ENCODE results near the gene ITGAL. TPM values are rescaled to one million over a fixed set of nuclear protein-coding genes. Genes with fewer than 3 reads are reported as not detected.

ITGAL gene
- total and polyA plus RNA-seq, 4 donors, result 4.3 to 11.8 (median 6.9) TPM

DNA sequence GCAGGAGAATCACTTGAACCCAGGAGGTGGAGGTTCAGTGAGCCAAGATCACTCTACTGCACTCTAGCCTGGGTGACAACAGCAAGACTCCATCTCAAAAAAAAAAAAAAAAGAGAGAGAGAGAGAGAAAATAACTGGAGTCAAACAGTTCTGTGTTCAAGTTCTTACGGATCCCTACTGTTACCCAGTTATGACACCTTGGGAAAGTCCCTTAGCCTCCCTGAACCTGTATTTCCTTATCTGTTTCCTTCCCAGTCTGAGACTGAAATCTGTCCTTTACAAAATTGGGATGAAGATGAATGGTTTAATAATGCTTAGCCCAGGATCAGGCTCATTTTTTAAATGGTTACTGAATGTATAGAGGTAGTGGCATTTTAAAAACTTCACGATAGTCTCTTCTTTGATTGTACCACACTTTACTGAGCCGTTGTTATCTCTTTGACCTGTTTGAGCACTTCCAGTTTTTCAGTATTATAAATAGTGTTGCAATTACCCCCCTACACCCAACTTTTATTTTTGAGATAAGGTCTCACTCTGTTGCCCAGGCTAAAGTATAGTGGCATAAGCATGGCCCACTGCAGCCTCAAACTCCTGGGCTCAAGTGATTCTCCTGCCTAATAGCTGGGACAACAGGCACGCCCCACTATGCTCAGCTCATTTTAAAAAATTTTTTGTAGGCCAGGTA is 36.7 kb downstream of the ITGAL start:
- 66% methylated on average over 4 of the region's 4 CpGs for WGBS
- Histone ChIP-seq H3K9me3 (ENCODE audit: control insufficient read depth in 4 of 4, low read length in 3 of 4) (no peaks in the 10 kb centered on the region), H3K36me3 (ENCODE audit: control insufficient read depth in 4 of 4, insufficient read depth in 3 of 4, low read depth in 1 of 4, low read length in 3 of 4) (peaks cover 0 to 32% (median 27%) of the 10 kb centered on the region in 4 donors), H3K4me1 (ENCODE audit: control insufficient read depth in 4 of 4, insufficient read depth in 4 of 4, low read length in 3 of 4) (no peaks in the 10 kb centered on the region), H3K9ac (ENCODE audit: low read depth in 1 of 2, low read length in 2 of 2) (no peak overlapping the region), H3K4me3 (ENCODE audit: low read depth in 1 of 3, low read length in 3 of 3) (no peak overlapping the region), H3K27me3 (ENCODE audit: control insufficient read depth in 4 of 4, insufficient read depth in 4 of 4, low read length in 3 of 4) (no peaks in the 10 kb centered on the region), H3K27ac (ENCODE audit: low read depth in 1 of 2, low read length in 2 of 2) (no peak overlapping the region)
- DNase-seq (ENCODE audit: low spot score), result no peak
- TF ChIP-seq EGR1 (IDR thresholded peaks at IDR 0.05; ENCODE audit: low read depth in 2 of 2), result no peak
- TF ChIP-seq YY1 (IDR thresholded peaks at IDR 0.05), result no peak
- TF ChIP-seq RXRA (IDR thresholded peaks at IDR 0.05), result no peak
- TF ChIP-seq, protein P1, sequence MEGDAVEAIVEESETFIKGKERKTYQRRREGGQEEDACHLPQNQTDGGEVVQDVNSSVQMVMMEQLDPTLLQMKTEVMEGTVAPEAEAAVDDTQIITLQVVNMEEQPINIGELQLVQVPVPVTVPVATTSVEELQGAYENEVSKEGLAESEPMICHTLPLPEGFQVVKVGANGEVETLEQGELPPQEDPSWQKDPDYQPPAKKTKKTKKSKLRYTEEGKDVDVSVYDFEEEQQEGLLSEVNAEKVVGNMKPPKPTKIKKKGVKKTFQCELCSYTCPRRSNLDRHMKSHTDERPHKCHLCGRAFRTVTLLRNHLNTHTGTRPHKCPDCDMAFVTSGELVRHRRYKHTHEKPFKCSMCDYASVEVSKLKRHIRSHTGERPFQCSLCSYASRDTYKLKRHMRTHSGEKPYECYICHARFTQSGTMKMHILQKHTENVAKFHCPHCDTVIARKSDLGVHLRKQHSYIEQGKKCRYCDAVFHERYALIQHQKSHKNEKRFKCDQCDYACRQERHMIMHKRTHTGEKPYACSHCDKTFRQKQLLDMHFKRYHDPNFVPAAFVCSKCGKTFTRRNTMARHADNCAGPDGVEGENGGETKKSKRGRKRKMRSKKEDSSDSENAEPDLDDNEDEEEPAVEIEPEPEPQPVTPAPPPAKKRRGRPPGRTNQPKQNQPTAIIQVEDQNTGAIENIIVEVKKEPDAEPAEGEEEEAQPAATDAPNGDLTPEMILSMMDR (IDR thresholded peaks at IDR 0.05; ENCODE audit: low read depth, low read length, missing input control), result no peak
- no peak for TF ChIP-seq HNF4A (conservative IDR thresholded peaks at IDR 0.05)
- TF ChIP-seq FOXA2 (IDR thresholded peaks at IDR 0.05), result no peak
- TF ChIP-seq, protein P2, sequence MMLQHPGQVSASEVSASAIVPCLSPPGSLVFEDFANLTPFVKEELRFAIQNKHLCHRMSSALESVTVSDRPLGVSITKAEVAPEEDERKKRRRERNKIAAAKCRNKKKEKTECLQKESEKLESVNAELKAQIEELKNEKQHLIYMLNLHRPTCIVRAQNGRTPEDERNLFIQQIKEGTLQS (IDR thresholded peaks at IDR 0.05), result no peak
- TF ChIP-seq, protein P3, sequence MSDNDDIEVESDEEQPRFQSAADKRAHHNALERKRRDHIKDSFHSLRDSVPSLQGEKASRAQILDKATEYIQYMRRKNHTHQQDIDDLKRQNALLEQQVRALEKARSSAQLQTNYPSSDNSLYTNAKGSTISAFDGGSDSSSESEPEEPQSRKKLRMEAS (IDR thresholded peaks at IDR 0.05), result no peak
- TF ChIP-seq, protein P4, sequence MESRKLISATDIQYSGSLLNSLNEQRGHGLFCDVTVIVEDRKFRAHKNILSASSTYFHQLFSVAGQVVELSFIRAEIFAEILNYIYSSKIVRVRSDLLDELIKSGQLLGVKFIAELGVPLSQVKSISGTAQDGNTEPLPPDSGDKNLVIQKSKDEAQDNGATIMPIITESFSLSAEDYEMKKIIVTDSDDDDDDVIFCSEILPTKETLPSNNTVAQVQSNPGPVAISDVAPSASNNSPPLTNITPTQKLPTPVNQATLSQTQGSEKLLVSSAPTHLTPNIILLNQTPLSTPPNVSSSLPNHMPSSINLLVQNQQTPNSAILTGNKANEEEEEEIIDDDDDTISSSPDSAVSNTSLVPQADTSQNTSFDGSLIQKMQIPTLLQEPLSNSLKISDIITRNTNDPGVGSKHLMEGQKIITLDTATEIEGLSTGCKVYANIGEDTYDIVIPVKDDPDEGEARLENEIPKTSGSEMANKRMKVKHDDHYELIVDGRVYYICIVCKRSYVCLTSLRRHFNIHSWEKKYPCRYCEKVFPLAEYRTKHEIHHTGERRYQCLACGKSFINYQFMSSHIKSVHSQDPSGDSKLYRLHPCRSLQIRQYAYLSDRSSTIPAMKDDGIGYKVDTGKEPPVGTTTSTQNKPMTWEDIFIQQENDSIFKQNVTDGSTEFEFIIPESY (IDR thresholded peaks at IDR 0.05), result no peak
- no peak for TF ChIP-seq NR2F2 (IDR thresholded peaks at IDR 0.05)
- TF ChIP-seq RAD21 (IDR thresholded peaks at IDR 0.05), result no peak
- TF ChIP-seq GABPA (IDR thresholded peaks at IDR 0.05 in 1 of 2, conservative IDR thresholded peaks at IDR 0.05 in 1 of 2), result no peak

DNA sequence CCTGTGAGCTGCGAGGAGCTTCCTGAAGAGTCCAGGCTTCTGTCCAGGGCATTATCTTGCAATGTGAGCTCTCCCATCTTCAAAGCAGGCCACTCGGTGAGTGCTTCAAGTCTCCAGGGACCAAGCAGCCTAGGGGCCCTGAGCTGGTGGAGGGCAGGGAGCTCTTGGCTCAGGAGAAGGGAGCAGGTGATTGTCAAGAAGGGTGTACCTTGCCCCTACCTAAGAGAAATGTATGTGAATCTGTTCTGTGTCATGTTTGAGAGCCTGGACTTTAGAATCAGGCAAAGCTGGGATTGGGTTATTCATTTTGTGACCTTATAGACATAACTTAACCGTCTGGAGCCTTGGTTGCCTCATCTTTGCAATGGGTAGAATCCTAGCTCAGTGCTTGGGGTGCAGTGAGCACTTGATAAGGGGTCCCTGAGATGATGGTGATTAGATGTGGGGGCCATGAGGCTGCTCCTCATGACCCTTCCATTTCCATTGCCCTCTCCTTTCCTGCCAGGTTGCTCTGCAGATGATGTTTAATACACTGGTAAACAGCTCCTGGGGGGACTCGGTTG is 37.9 kb downstream of the ITGAL start:
- no peaks in the 10 kb centered on the region for H3K4me1 ChIP-seq (ENCODE audit: control insufficient read depth in 4 of 4, insufficient read depth in 4 of 4, low read length in 3 of 4)
- H3K27me3 ChIP-seq (ENCODE audit: control insufficient read depth in 4 of 4, insufficient read depth in 4 of 4, low read length in 3 of 4), result no peaks in the 10 kb centered on the region
- DNase-seq (ENCODE audit: low spot score), result no peak
- peaks cover 0 to 27% (median 23%) of the 10 kb centered on the region in 4 donors for H3K36me3 ChIP-seq (ENCODE audit: control insufficient read depth in 4 of 4, insufficient read depth in 3 of 4, low read depth in 1 of 4, low read length in 3 of 4)
- H3K9me3 ChIP-seq (ENCODE audit: control insufficient read depth in 4 of 4, low read length in 3 of 4), result no peaks in the 10 kb centered on the region
- WGBS, result 89% methylated on average over 4 of the region's 4 CpGs
- no peak overlapping the region for H3K27ac ChIP-seq (ENCODE audit: low read depth in 1 of 2, low read length in 2 of 2)
- H3K9ac ChIP-seq (ENCODE audit: low read depth in 1 of 2, low read length in 2 of 2), result no peak overlapping the region
- H3K4me3 ChIP-seq (ENCODE audit: low read depth in 1 of 3, low read length in 3 of 3), result no peak overlapping the region
- TF ChIP-seq YY1 (IDR thresholded peaks at IDR 0.05) (no peak), JUND (IDR thresholded peaks at IDR 0.05) (no peak), FOXA1 (IDR thresholded peaks at IDR 0.05) (no peak), FOXA2 (IDR thresholded peaks at IDR 0.05) (no peak), EGR1 (IDR thresholded peaks at IDR 0.05; ENCODE audit: low read depth in 2 of 2) (no peak), TAF1 (conservative IDR thresholded peaks at IDR 0.05) (no peak), NR2F2 (IDR thresholded peaks at IDR 0.05) (no peak)
- TF ChIP-seq, protein P3 (IDR thresholded peaks at IDR 0.05), result no peak
- TF ChIP-seq, protein P2 (IDR thresholded peaks at IDR 0.05), result no peak
- TF ChIP-seq, protein P1 (IDR thresholded peaks at IDR 0.05; ENCODE audit: low read depth, low read length, missing input control), result no peak
